GM18511 (cell line): ENCODE data around the gene CCDC146.
A peak's percentile ranks its signal among the peaks of the same experiment; 100 is the strongest.
"Not testable (repeated sequence)": the region's sequence is repeated elsewhere in the genome, so short reads cannot be mapped to it uniquely, and the experiment has no call there.

Experiments
- ATAC-seq: cut with Tn5 transposase; IDR thresholded peaks from one replicate; pipeline ENCODE4 v1.9.1; 2021; ENCODE audit warnings: mild to moderate bottlenecking, moderate library complexity; ENCODE audit not compliant: unreplicated experiment

The CCDC146 gene

DNA sequence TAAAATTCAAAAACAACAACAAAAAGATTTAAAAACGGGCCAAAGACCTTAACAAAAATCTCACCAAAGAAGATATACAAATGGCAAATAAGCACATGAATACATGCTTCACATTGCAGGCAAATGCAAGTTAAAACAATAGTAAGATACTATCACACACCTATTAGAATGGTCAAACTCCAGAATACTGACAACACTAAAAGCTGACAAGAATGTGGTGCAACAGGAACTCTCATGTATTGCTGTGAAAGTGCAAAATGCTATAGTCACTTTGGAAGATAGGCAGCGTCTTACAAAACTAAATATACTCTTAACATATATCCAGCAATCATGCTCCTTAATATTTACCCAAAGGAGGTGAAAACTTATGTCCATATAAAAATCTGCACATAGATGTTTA is 16.3 kb downstream of the CCDC146 start:
- not testable (repeated sequence) for ATAC-seq

DNA sequence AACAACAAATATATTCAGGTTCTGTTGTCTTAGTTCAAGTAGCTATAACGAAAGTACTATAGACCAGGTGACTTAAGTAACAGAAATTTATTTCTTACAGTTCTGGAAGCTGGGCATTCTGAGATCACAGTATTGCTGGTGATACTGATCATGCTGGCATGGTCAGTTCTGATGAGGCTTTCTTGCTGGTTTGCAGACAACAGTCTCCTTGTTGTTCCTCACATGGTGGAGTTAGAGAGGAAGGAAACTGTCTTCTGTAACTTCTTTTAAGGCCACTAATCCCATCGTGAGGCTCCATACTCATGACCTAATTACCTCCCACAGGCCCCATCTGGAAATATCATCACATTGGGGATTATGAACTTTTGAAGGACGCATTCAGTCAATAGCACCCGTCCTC is 17.9 kb downstream of the CCDC146 start:
- not testable (repeated sequence) for ATAC-seq

DNA sequence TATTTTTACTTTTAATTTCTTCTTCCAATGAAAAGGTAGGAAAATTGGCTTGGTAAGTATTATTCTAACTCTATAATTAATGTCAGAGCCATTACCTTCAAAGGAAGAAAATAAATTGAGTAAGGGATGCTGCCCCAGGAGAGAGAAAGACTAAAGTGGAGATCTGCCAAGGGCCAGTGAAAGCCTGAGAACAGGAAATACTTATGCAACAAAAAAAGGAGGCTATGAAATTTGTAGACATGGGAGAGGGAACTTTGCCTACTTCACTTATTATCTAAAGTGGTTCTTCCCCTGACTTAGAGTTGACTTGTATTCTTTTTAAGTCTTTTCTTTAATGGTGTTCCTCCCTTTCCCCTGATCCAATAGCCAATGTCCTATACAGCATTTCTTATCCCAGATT is 29.8 kb downstream of the CCDC146 start:
- ATAC-seq, result not testable (repeated sequence)

DNA sequence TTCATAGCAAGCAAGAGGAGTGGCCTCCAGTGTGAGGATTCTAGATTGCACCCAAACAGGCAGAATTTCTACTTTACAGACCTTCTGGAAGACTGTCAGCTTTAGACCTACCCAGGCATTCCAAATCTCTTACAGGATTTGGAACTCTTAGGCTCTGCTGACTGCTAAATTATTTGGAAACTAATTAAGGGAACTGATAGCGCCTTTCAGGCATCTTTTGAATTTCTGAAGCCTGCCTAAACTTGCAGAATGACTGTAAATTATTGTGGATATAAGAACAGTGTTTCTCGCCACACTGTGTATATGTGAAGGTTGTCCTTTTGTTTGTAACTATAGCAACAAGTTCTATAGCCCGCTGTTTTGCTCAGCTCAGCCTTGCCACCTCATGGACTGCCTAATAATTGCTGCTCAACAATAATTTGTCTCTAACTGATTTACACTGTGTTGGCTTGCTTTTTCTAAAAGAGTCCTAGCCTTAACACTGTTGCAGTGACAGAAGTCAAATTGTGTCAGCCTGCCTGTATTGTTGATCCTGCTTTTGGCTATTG is 32.6 kb downstream of the CCDC146 start:
- ATAC-seq, result peak; percentile 41

DNA sequence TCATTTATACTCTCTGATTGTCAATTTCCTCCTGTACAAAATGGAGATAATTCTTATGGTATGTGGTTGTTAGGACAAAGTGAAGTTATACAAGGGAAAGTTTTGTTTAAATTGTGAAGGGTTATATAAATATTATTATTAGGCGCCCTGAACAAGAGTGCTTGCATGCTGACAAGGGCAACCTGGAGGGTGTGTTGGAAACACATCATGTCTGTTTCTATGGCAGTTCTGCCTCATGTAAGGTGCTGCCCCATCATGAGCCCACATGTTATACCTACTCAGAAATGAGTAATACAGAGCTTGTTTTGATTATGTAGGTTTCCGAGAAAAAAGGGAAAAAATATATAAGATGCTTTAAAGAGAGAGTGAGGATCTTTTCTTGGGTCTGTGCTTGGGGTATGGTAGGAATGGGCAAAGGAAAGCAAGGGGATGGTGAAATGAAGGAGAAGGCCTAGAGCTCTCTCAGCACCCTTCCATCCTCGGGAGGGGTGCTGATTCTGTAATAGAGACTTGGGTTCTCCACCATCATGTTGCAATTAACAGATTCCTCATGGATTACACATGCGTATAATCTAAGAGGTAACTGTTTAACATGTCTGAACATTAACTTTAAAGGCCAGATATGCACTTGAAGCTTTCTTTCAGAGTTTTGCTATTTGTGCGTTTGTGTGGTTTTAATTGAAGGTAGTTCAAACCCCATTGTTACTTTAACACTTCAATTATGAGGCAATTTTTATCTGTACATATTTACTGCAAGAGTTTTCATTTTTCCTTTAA is 33.4 kb downstream of the CCDC146 start:
- ATAC-seq, result not testable (repeated sequence)

DNA sequence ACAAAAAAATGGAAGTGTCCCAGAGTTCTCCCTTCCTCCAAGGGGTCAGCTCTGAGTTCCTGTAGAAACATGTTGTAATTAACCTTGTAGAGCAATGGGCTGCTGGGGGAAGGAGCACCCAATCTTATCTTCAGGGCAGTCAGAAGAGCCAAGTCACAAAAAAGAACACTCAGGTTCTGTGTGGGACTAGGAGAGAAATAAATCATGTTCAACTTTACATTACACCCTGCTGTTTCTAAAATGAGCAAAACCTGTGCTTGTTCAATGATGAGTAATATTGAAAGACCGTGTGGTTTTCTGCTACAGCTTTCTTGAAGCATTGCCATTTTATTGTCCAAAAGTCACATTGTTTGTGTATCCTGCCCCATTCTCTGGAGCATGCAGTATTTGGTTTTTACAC is 34.6 kb downstream of the CCDC146 start:
- peak; percentile 87 for ATAC-seq

DNA sequence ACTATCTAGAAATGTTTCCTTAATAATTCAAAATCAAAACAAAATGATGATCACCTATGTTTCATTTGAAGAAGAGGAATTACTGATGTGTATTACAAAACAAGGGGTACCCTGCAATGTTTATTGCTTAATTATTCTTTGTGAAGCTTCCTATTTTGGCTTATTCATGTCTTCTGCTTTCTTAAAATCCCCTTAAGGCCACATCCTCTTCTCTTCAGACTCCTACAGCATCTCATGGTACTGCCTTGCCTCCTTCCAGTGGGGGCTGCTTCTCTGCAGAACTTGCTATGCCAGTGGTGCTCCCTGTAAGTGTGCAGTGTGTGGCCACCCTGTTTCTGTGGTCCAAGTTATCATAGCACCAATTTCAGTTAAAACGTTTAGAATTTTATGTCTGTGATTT is 35.0 kb downstream of the CCDC146 start:
- peak; percentile 81 for ATAC-seq

DNA sequence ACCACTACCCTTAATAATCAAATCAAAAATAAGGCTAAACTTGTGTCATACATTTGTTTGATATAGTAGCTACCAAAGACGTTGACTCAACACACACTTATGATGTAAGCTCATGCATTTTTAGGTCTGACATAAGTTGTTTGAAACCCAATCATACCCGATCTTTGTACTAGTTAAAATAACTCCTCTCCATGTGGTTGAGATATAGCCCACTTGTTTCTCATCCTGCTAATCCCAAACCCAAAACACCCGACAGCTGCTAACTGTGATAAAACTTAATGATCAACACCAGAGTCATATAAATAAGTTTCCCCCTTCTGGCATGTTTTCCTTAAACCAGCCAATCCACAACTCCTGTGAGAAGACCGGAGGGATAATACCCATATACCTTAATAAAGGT is 48.7 kb downstream of the CCDC146 start:
- not testable (repeated sequence) for ATAC-seq

DNA sequence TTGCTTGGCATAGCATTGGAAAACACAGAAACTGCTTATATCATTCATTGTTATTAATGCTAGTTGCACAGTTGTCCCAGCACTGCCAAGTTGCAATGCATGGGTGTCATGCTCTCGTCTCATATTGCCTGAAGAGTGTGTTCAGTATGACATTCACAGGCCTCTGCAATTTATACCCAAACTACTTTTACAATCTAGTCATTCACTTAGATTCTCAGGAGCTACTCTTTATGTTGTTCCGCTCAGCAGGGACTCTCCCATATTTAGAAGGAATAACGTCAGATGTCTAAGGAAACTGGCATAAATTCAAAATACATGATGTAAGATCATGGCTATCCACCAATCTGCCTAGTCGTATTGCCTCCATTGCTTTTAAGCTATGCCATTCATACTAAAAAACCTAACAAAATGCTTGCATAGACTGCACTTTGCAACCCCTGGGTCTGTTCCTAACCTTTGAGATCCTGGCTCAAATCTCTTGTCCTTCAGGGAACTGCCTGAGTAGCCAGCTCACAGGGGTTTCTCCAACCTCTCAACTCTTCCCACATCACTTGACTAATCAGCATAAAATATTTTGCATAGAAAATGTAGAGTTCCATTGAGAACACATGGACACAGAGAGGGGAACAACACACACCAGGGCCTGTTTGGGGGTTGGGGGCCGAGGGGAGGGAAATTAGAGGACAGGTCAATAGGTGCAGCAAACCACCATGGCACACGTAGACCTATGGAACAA is 50.2 kb downstream of the CCDC146 start:
- not testable (repeated sequence) for ATAC-seq

DNA sequence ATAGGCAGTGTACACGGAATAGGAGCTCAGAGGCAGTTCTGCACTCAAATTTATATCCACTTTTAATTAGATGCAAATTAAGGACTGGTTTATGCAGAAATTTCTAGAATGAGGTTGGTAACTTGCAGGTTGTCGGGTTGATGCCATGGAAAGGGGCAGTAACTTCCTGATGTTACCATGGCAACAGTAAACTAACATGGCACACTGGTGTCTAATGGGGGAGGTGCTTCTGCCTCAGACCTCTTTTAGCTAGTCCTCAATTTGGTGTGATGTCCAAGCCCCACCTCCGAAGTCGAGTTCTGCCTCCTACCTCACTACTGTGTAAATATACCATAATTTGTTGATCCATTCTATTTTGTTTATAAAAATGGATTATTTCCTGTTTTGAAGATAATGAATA is 52.0 kb downstream of the CCDC146 start:
- not testable (repeated sequence) for ATAC-seq

DNA sequence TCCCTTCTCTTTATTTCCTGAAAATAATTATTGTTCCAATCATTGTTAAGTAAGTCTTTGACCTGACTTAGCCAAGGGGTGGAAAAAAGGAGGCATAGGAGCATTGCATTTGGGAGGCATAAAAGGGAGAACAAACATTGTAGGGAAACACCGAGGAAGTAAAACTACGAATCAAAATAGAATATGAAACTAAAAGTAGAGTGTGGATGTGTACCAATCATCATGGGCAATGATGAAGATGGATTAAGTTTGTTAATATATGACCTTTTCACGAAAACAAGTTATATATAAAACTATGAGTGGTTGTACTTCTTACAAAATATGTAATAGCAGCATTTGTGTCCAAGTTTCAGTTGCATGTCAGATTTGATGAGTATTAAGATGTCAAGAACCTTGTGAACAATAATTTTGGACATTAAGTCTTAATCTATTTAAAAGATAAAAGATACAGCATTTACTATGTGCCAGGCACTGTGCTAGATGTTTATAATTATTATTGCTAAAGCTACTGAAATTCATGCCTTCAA is 52.9 kb downstream of the CCDC146 start:
- peak; percentile 89 for ATAC-seq

DNA sequence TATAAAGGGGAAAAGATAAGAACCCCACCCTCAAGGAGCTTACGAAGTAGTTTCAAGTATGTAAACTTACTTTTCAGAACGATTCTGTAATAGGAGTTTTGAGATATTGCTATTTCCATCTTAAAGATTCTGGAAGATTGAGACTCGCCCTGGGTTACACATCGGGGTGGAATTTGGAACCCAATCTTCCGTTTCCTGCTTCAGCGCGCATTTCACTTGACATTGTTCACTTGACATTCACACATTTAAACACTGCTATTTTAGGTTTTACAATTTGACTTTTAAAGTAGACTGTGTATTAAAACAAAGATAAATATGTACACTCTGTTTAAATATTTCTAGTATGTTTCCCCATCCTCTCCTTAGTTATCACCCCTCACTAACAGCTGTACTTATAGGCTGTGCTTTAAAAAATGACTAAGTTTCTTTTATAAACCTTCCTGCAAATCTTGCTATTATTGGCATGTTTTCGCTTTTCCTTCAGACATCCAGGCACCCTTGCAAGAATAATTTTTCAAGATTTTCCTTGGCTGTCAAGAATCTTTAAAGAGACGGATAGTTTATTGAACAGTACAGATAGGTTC is 55.0 kb downstream of the CCDC146 start:
- ATAC-seq, result not testable (repeated sequence)

DNA sequence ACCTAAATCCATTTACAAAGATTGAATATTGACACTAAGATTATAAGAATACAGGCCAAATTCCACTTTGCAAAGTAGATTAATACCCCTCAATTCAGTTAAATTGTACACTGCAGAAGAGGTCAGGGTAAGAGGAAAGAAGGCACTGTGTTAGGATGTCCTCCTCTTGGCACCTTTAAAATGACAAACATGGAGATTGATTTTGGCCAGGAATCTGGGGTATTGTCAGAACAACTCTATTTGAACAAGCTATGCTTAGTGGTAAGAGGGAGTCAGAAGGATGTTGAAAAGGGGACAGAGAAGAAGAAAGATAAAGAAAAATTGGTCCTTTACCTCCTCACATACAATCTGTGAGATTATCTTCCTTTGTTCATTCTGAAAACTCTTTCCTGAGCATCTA is 55.6 kb downstream of the CCDC146 start:
- ATAC-seq, result not testable (repeated sequence)

DNA sequence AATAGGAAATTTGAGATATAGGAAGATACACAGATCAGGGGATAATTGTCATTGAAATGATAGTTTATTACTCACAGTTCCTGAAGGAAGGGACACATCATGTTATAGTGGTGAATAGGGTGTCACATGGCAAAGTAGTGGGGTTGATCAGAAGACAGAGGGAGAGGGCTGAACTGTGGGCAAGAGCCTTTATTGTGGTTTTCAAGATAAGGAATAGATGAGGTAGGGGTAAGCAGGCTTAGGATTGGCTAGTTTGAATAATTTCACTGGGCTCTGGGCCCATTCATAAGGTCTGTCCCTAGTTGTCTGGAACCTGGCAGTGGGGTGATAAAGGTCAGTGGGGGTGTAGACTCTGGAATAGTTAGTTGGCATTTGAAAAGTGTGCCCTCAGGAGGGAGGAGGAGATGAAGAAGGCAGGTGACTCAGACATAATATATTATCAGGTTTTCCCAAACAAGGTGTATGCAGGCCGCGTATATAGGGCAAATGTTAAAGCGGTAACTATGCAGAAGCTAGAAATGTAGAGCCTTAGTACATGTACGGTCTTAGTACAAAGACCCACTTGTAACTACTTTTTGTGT is 58.7 kb downstream of the CCDC146 start:
- ATAC-seq, result no peak

DNA sequence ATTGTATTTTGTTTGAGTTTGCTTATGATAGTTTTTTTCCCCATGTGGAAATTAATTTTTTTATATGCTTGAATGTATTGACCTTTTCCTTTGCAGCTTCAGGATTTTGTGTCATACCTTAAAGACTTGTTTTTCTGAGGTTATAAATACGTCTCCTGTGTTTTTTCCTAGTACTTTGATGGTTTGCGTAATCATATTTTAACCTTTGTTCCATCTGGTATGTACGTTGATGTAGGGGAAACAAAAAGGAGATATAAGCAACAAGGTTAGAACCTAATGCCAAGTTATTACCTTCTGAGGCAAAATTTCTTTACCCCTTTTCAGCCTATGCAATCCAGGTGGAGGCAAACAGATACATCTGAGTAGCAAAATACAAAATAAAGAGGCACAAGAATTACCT is 59.3 kb downstream of the CCDC146 start:
- no peak for ATAC-seq

DNA sequence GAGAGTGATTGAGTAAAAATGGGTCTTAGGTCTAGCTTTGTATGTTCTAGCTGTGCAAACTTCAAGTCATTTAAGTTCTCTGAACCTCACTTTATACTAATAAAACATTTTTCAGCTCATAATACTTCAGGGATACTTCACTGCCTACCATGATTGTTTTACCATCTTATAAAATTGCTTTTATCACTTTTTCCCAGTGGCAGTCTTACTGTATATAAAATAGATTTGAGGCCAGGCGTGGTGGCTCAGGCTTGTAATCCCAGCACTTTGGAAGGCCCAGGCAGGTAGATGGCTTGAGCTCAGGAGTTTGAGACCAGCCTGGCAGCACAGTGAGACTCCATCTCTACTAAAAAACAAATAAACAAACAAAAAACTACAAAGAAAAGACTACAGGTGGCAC is 59.8 kb downstream of the CCDC146 start:
- ATAC-seq, result no peak

DNA sequence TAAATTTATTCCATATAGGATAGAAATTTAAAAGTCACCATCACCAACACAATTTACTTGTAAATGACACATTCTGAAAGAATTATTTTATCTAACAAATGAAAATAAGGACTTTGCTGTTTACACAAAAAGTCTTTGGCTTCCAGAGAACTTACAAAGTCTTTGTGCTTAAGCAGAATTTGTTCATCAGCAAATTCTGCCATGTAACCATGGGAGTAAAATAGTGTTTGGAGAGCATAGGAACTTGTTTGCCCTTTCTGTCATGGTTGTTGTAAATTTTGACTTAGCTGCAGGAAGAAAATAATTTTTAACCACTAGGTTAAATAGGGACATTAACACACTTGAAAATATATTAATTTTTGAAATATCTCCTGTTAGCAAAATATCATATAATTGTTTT is 62.0 kb downstream of the CCDC146 start:
- no peak for ATAC-seq

DNA sequence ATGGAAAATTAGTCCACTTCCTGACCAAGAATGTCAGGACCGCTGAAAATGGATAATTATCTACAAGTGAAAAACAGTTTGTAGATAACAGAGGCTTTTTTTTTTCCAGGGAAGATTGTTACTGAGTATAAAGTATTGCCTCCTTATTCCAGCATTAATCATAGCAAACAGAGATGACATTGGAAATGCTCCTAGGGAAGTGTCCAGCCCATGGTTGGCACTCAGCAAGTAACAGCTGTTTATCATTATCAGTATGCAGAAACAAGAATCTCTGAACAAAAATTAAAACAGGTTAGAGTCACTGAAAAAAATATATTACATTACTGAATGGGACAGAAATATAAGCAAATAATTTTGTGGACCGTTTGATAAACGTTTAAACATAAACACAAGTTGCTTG is 62.6 kb downstream of the CCDC146 start:
- no peak for ATAC-seq

DNA sequence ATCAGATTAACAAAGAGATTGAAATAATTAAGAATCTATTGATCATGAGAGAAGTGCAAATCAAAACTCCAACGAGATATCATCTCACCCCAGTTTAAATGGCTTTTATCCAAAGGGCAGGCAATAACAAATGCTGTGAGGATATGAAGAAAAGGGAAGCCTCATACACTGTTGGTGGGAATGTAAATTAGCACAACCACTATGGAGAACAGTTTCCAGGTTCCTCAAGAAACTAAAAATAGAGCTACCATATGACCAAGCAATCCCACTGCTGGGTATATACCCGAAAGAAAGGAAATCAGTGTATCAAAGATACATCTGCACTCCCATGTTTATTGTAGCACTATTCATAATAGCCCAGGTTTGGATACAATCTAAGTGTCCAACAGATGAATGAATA is 63.5 kb downstream of the CCDC146 start:
- ATAC-seq, result no peak

DNA sequence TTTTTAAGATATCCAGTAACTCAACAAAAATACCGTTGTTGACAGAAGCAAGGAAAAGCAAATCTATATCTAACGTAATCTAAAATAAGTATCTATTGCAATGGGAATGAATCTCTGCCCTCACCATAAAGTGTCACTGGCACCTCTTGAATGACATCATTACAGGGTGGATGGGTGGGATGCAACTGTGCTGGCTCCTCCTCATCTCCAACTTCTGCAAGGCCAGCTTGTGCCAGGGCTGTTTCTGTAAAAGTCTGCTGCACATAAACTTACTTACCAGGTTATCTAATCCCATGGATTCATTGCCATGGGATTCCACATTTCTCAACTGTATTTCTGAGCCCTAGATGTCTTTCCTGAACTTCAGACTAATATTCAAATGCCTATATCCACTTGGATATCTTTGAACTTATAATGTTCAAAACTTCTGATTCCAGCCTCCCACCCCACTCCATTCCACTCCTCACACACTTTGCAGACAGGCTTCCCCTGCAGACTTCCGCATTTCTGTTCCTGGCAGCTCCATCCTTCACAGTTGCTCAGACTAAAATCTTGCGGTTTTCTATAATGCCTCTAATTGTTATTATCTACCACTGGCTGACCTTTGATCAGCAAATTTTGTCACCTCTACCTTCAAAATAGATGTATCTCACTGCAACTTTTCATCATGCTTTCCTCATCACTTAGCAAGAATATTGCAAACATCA is 66.5 kb downstream of the CCDC146 start:
- peak; percentile 38 for ATAC-seq
